Activated CD4-positive, alpha-beta memory T cell treated with anti-CD3 and anti-CD28 coated beads for 36 hours (primary cell): ENCODE data around the gene OR56B1. TPM values are rescaled to one million over a fixed set of nuclear protein-coding genes. Genes with fewer than 3 reads are reported as not detected.
"Not testable (repeated sequence)": the region's sequence is repeated elsewhere in the genome, so short reads cannot be mapped to it uniquely, and the experiment has no call there.

ENCODE experiments used
- CTCF ChIA-PET: fragments of 350-600 bp; sonication (Branson Sonifier 250); formaldehyde crosslinking; loops from one replicate; lab custom pipeline; 2021; ENCODE audit warnings: antibody characterized with exemption, inconsistent platforms; lab: Charles Lee
- POLR2A ChIA-PET: fragments of 350-600 bp; sonication (Branson Sonifier 250); formaldehyde crosslinking; loops from one replicate; lab custom pipeline; 2021; ENCODE audit warnings: antibody characterized with exemption; lab: Charles Lee
- DNase-seq: peaks from one replicate; pipeline ENCODE4 v3.0.0-alpha.2; 2020
- H3K27ac Mint-ChIP-seq: one replicate; pipeline ENCODE4 v1.8.0; 2021; ENCODE audit warnings: mixed read lengths
- H3K27me3 Mint-ChIP-seq: one replicate; pipeline ENCODE4 v1.8.0; 2021; ENCODE audit warnings: mixed read lengths
- H3K36me3 Mint-ChIP-seq: one replicate; pipeline ENCODE4 v1.8.0; 2021; ENCODE audit warnings: mixed read lengths
- H3K4me1 Mint-ChIP-seq: one replicate; pipeline ENCODE4 v1.8.0; 2021; ENCODE audit warnings: low read depth, mixed read lengths
- H3K4me3 Mint-ChIP-seq: one replicate; pipeline ENCODE4 v1.8.0; 2021; ENCODE audit warnings: mild to moderate bottlenecking, mixed read lengths
- H3K9me3 Mint-ChIP-seq: one replicate; pipeline ENCODE4 v1.8.0; 2021; ENCODE audit warnings: mixed read lengths
- intact Hi-C: fragments of 100-400 bp; cut with micrococcal nuclease; formaldehyde crosslinking; loops from one replicate; pipeline ENCODE4 v1.15.1; 2023
- total RNA-seq, 2 experiments: library from RNA; stranded (reverse); gene quantifications; one replicate each; pipeline ENCODE4 v1.2.3, GENCODE V29; 2021

OR56B1 gene, protein sequence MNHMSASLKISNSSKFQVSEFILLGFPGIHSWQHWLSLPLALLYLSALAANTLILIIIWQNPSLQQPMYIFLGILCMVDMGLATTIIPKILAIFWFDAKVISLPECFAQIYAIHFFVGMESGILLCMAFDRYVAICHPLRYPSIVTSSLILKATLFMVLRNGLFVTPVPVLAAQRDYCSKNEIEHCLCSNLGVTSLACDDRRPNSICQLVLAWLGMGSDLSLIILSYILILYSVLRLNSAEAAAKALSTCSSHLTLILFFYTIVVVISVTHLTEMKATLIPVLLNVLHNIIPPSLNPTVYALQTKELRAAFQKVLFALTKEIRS
- under 1 TPM; 0.12 to 0.19 TPM for total RNA-seq

GRCh38 chr11:5736396-5736795 lies at the start of gene OR56B1:
TSS of gene OR56B1 (plus strand) at chr11:5736448. CDS start at chr11:5736517, 69 bp downstream.
- no peaks in the 10 kb centered on the region for H3K4me1 Mint-ChIP-seq
- H3K36me3 Mint-ChIP-seq, result peaks cover 11% of the 10 kb centered on the region
- H3K27me3 Mint-ChIP-seq, result no peaks in the 10 kb centered on the region
- ChIA-PET POLR2A (no interaction called here), CTCF (no interaction called here)
- H3K9me3 Mint-ChIP-seq, result peaks cover 6% of the 10 kb centered on the region
- no peak for DNase-seq
- H3K27ac Mint-ChIP-seq, result no peak within 1 kb of the TSS
- intact Hi-C loops, result no loop called here
- no peak within 1 kb of the TSS for H3K4me3 Mint-ChIP-seq

GRCh38 chr11:5688482-5688881 lies 47.8 kb upstream of the OR56B1 start:
- Mint-ChIP-seq H3K4me3 (peak overlapping the region; percentile 1), H3K36me3 (peaks cover 8% of the 10 kb centered on the region), H3K4me1 (peaks cover 37% of the 10 kb centered on the region), H3K27me3 (no peaks in the 10 kb centered on the region), H3K9me3 (peaks cover 2% of the 10 kb centered on the region), H3K27ac (peak overlapping the region; percentile 76)
- POLR2A ChIA-PET, result interaction anchor here (0.7 kb wide), 1 partner anchor 634 kb away, joined by 3 read pairs; no protein-coding TSS in a partner anchor
- DNase-seq, result no peak
- CTCF ChIA-PET, result interaction anchor here (0.8 kb wide), 1 partner anchor 202 kb away, joined by 3 read pairs; no protein-coding TSS in a partner anchor
- intact Hi-C loops, result loop anchor here (5.0 to 10.0 kb wide), 4 partner anchors 546 to 1986 kb away; partner anchors contain the start of genes CNGA4, CYB5R2, FHIP1B and TRIM68

- no peaks in the 10 kb centered on the region for H3K9me3 Mint-ChIP-seq
- no peaks in the 10 kb centered on the region for H3K27me3 Mint-ChIP-seq
- H3K4me3 Mint-ChIP-seq, result peak within 1 kb of the TSS; percentile 89
- peak within 1 kb of the TSS; percentile 92 for H3K27ac Mint-ChIP-seq
- POLR2A ChIA-PET, result interaction anchor here (1.1 to 1.4 kb wide), 2 partner anchors 8 to 11 kb away, joined by 3 read pairs; no protein-coding TSS in a partner anchor
- intact Hi-C loops, result loop anchor here (1.0 to 10.0 kb wide), 5 partner anchors 65 to 1985 kb away; partner anchors contain the start of genes CNGA4, CYB5R2, FHIP1B and TRIM68
- peaks cover 43% of the 10 kb centered on the region for H3K4me1 Mint-ChIP-seq
- peaks cover 6% of the 10 kb centered on the region for H3K36me3 Mint-ChIP-seq
- CTCF ChIA-PET, result interaction anchor here (1.1 kb wide), 1 partner anchor 90 kb away, joined by 4 read pairs; no protein-coding TSS in a partner anchor
- DNase-seq, result peak; percentile 76
Measured at GRCh38 chr11:5689551-5689983, 46.7 kb upstream of the OR56B1 start, which contains the start of gene TRIM22. TSS of gene TRIM22 (plus strand) at chr11:5689790. CDS start at chr11:5696233, 6,443 bp downstream.

DNA sequence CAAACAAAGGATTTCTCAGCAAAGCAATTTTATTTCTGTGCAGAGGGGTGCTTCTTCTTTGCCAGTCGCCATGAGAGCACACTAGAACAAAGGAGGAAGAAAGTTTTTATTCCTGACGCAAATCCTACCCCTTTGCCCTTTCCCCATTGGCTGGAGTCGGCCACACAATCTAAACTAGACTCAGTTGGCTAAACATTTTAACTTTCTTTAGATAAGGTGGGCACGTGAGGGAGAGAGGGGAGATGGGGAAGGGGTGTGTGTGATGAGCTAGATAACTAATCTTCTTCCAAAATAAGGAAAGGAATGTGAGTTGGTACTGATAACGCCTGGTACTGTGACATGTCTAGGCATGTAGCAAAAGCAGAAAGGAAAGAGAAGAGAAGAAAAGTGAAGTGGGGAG lies 46.0 kb upstream of the OR56B1 start:
- H3K4me1 Mint-ChIP-seq, result peaks cover 46% of the 10 kb centered on the region
- DNase-seq, result no peak
- H3K9me3 Mint-ChIP-seq, result no peaks in the 10 kb centered on the region
- peaks cover 8% of the 10 kb centered on the region for H3K36me3 Mint-ChIP-seq
- peak overlapping the region; percentile 89 for H3K4me3 Mint-ChIP-seq
- CTCF ChIA-PET, result interaction anchor here (1.1 kb wide), 1 partner anchor 90 kb away, joined by 4 read pairs; no protein-coding TSS in a partner anchor
- intact Hi-C loops, result loop anchor here (5.0 kb wide), 1 partner anchor 1057 kb away; no protein-coding TSS in a partner anchor
- POLR2A ChIA-PET, result interaction anchor here (0.5 to 1.4 kb wide), 4 partner anchors 8 to 1055 kb away, joined by 3 to 5 read pairs (median 3); no protein-coding TSS in a partner anchor
- H3K27me3 Mint-ChIP-seq, result no peaks in the 10 kb centered on the region
- H3K27ac Mint-ChIP-seq, result peak overlapping the region; percentile 92

GRCh38 chr11:5690736-5691135 lies 45.5 kb upstream of the OR56B1 start:
- CTCF ChIA-PET, result no interaction called here
- no peak for DNase-seq
- Mint-ChIP-seq H3K27me3 (no peaks in the 10 kb centered on the region), H3K4me1 (peaks cover 47% of the 10 kb centered on the region), H3K36me3 (peaks cover 8% of the 10 kb centered on the region), H3K27ac (peak overlapping the region; percentile 92), H3K4me3 (peak overlapping the region; percentile 89), H3K9me3 (no peaks in the 10 kb centered on the region)
- POLR2A ChIA-PET, result interaction anchor here (0.5 to 1.1 kb wide), 4 partner anchors 10 to 1055 kb away, joined by 3 to 5 read pairs (median 3); no protein-coding TSS in a partner anchor
- intact Hi-C loops, result loop anchor here (5.0 kb wide), 1 partner anchor 1057 kb away; no protein-coding TSS in a partner anchor

DNA sequence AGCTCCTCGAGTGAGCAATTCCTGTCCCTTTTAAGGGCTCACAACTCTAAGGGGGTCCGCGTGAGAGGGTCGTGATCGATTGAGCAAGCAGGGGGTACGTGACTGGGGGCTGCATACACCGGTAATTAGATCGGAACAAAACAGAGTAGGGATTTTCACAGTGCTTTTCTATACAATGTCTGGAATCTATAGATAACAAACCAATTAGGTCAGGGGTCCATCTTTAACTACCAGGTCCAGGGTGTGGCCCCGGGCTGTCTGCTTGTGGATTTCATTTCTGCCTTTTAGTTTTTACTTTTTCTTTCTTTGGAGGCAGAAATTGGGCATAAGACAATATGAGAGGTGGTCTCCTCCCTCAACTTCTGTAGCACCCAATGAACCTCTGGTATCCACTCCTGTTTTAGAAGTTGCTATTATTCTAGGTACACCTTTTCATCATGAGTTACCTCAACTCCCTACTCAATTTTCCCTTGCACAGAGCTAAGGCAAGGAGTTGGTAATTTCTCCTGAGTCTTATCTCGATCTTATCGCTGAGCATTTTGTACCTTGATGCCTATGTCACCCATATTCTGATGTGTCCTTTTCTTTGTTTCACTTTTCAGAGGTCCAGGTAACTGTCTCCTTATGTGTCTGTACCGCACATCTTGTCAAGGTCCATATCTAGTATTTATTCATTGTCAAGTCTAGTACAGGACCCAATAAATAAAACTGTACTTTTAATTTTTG lies 44.8 kb upstream of the OR56B1 start:
- Mint-ChIP-seq H3K27ac (peak overlapping the region; percentile 92), H3K36me3 (peaks cover 11% of the 10 kb centered on the region), H3K4me1 (peaks cover 51% of the 10 kb centered on the region), H3K4me3 (peak overlapping the region; percentile 89)
- intact Hi-C loops, result loop anchor here (5.0 kb wide), 1 partner anchor 1056 kb away; no protein-coding TSS in a partner anchor
- ChIA-PET POLR2A (interaction anchor here (1.1 kb wide), 1 partner anchor 10 kb away, joined by 3 read pairs; no protein-coding TSS in a partner anchor), CTCF (interaction anchor here (0.6 kb wide), 1 partner anchor 1096 kb away, joined by 3 read pairs; no protein-coding TSS in a partner anchor)
- DNase-seq, H3K9me3 Mint-ChIP-seq, H3K27me3 Mint-ChIP-seq: not testable (repeated sequence)

- H3K27me3 Mint-ChIP-seq, result no peaks in the 10 kb centered on the region
- no peak for DNase-seq
- ChIA-PET CTCF (interaction anchor here (0.6 kb wide), 1 partner anchor 1097 kb away, joined by 3 read pairs; no protein-coding TSS in a partner anchor), POLR2A (interaction anchor here (1.1 kb wide), 1 partner anchor 9 kb away, joined by 3 read pairs; no protein-coding TSS in a partner anchor)
- peak overlapping the region; percentile 92 for H3K27ac Mint-ChIP-seq
- intact Hi-C loops, result loop anchor here (5.0 kb wide), 1 partner anchor 1055 kb away; no protein-coding TSS in a partner anchor
- no peaks in the 10 kb centered on the region for H3K9me3 Mint-ChIP-seq
- H3K4me1 Mint-ChIP-seq, result peaks cover 56% of the 10 kb centered on the region
- peaks cover 17% of the 10 kb centered on the region for H3K36me3 Mint-ChIP-seq
- H3K4me3 Mint-ChIP-seq, result peak overlapping the region; percentile 89
Measured at GRCh38 chr11:5691964-5692361, 44.3 kb upstream of the OR56B1 start.

GRCh38 chr11:5694642-5695041 lies 41.6 kb upstream of the OR56B1 start:
- Mint-ChIP-seq H3K4me3 (no peak overlapping the region), H3K9me3 (no peaks in the 10 kb centered on the region), H3K27ac (peak overlapping the region; percentile 47), H3K27me3 (no peaks in the 10 kb centered on the region), H3K36me3 (peaks cover 28% of the 10 kb centered on the region), H3K4me1 (peaks cover 56% of the 10 kb centered on the region)
- intact Hi-C loops, result loop anchor here (5.0 kb wide), 1 partner anchor 1053 kb away; no protein-coding TSS in a partner anchor
- DNase-seq, result no peak
- POLR2A ChIA-PET, result interaction anchor here (1.4 kb wide), 1 partner anchor 9 kb away, joined by 4 read pairs; no protein-coding TSS in a partner anchor
- CTCF ChIA-PET, result interaction anchor here (0.7 kb wide), 1 partner anchor 13 kb away, joined by 3 read pairs; no protein-coding TSS in a partner anchor

DNA sequence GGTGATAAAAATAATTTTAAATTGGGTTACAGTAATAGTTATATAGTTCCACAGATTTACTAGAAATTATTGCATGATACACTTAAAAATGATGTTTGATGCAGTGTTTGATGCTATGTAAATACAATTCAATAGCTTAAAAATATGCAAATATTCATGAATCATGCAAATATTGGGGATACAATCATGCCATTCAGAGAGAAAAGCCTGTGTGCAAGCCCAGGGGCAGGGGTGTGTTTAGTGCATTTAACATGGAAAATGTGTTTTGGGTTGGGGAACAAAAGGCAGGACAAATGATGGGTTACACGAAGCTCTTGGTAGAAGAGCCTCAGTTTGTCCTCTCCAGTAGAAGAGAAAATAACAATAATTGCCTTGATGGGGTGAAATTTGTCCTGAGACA lies 40.7 kb upstream of the OR56B1 start:
- H3K9me3 Mint-ChIP-seq, result no peaks in the 10 kb centered on the region
- POLR2A ChIA-PET, result interaction anchor here (1.4 kb wide), 1 partner anchor 10 kb away, joined by 4 read pairs; no protein-coding TSS in a partner anchor

DNA sequence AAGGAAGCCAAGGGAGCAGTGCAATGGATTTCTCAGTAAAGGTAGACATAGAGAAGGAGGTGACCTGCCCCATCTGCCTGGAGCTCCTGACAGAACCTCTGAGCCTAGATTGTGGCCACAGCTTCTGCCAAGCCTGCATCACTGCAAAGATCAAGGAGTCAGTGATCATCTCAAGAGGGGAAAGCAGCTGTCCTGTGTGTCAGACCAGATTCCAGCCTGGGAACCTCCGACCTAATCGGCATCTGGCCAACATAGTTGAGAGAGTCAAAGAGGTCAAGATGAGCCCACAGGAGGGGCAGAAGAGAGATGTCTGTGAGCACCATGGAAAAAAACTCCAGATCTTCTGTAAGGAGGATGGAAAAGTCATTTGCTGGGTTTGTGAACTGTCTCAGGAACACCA lies 40.0 kb upstream of the OR56B1 start:
- Mint-ChIP-seq H3K27me3 (no peaks in the 10 kb centered on the region), H3K4me1 (peaks cover 63% of the 10 kb centered on the region), H3K27ac (no peak overlapping the region), H3K9me3 (no peaks in the 10 kb centered on the region), H3K36me3 (peaks cover 31% of the 10 kb centered on the region), H3K4me3 (no peak overlapping the region)
- POLR2A ChIA-PET, result no interaction called here
- CTCF ChIA-PET, result interaction anchor here (0.9 kb wide), 1 partner anchor 11 kb away, joined by 4 read pairs; the partner anchor contains the start of gene TRIM5
- DNase-seq, result no peak
- intact Hi-C loops, result no loop called here

More for the DNA sequence above, 40.7 kb upstream of the OR56B1 start:
- H3K27ac Mint-ChIP-seq, result no peak overlapping the region
- H3K36me3 Mint-ChIP-seq, result peaks cover 28% of the 10 kb centered on the region
- CTCF ChIA-PET, result interaction anchor here (0.9 kb wide), 1 partner anchor 11 kb away, joined by 4 read pairs; the partner anchor contains the start of gene TRIM5
- intact Hi-C loops, result no loop called here
- H3K4me1 Mint-ChIP-seq, result peaks cover 57% of the 10 kb centered on the region
- no peak for DNase-seq
- no peaks in the 10 kb centered on the region for H3K27me3 Mint-ChIP-seq
- no peak overlapping the region for H3K4me3 Mint-ChIP-seq

- Mint-ChIP-seq H3K36me3 (peaks cover 38% of the 10 kb centered on the region), H3K4me1 (peaks cover 64% of the 10 kb centered on the region), H3K27me3 (no peaks in the 10 kb centered on the region), H3K9me3 (no peaks in the 10 kb centered on the region), H3K4me3 (no peak overlapping the region), H3K27ac (no peak overlapping the region)
- no peak for DNase-seq
- ChIA-PET POLR2A (no interaction called here), CTCF (interaction anchor here (1.6 kb wide), 1 partner anchor 14 kb away, joined by 7 read pairs; the partner anchor contains the start of gene TRIM5)
- intact Hi-C loops, result no loop called here
Measured at GRCh38 chr11:5698281-5698680, 38.0 kb upstream of the OR56B1 start.
